DND-41 (cell line): Measurements from ENCODE around the gene NLRP6.

Experiments
- ATAC-seq: fragments of 200-7000 bp; cut with Tn5 transposase; 3 replicates; pipeline ENCODE4 v1.9.1; 2021; ENCODE audit warnings: low read depth; ENCODE audit not compliant: insufficient read depth
- DNase-seq: peaks from one replicate; pipeline ENCODE4 v3.0.0-alpha.2; 2020
- H2AFZ ChIP-seq: 2 replicates; pipeline ENCODE4 v1.6.0; 2012; ENCODE audit warnings: low read depth, low read length
- H3K27ac ChIP-seq: 2 replicates; pipeline ENCODE4 v1.5.1; 2012; ENCODE audit warnings: low read length, inconsistent platforms
- H3K27me3 ChIP-seq: fragments of 200-600 bp; sonication (generic); 2 replicates; pipeline ENCODE4 v1.6.0; 2012; ENCODE audit warnings: low read length, mild to moderate bottlenecking, inconsistent platforms; ENCODE audit not compliant: insufficient read depth, poor library complexity
- H3K36me3 ChIP-seq: 2 replicates; pipeline ENCODE4 v1.5.1; 2012; ENCODE audit warnings: low read length, inconsistent platforms; ENCODE audit not compliant: insufficient read depth
- H3K4me1 ChIP-seq: 2 replicates; pipeline ENCODE4 v1.5.1; 2012; ENCODE audit warnings: mild to moderate bottlenecking, low read length; ENCODE audit not compliant: insufficient read depth
- H3K4me2 ChIP-seq: 2 replicates; pipeline ENCODE4 v1.6.0; 2012; ENCODE audit warnings: mild to moderate bottlenecking, moderate library complexity, low read length, inconsistent platforms; ENCODE audit not compliant: insufficient read depth
- H3K4me3 ChIP-seq, 2 experiments: fragments of 200-600 bp in 1 of 2; shearing (Covaris generic) in 1 of 2; 2 replicates each; pipeline ENCODE4 v1.5.1; 2012 to 2016; ENCODE audit warnings: inconsistent platforms in 2 of 2, low read length in 2 of 2, mild to moderate bottlenecking in 2 of 2, low read depth in 1 of 2, moderate library complexity in 1 of 2
- H3K79me2 ChIP-seq: 2 replicates; pipeline ENCODE4 v1.6.0; 2012; ENCODE audit warnings: low read length, inconsistent platforms; ENCODE audit not compliant: insufficient read depth
- H3K9ac ChIP-seq: 2 replicates; pipeline ENCODE4 v1.6.0; 2012; ENCODE audit warnings: low read depth, mild to moderate bottlenecking, inconsistent platforms, low read length, moderate library complexity
- H3K9me3 ChIP-seq: 2 replicates; pipeline ENCODE4 v1.5.1; 2012; ENCODE audit warnings: low read length, moderate library complexity, mild to moderate bottlenecking, inconsistent platforms; ENCODE audit not compliant: insufficient read depth, severe bottlenecking
- H4K20me1 ChIP-seq: 2 replicates; pipeline ENCODE4 v1.6.0; 2012; ENCODE audit warnings: low read length; ENCODE audit not compliant: insufficient read depth
- EZH2 ChIP-seq: IDR thresholded peaks from 3 replicates; pipeline ENCODE4 v1.6.1; 2012; ENCODE audit warnings: borderline replicate concordance, low read depth, mild to moderate bottlenecking, moderate library complexity, low read length, inconsistent platforms; ENCODE audit not compliant: severe bottlenecking
- TF ChIP-seq, protein P1 (sequence below): IDR thresholded peaks from 2 replicates; pipeline ENCODE4 v1.5.1; 2012; ENCODE audit warnings: borderline replicate concordance, low read length, moderate library complexity, mild to moderate bottlenecking; ENCODE audit not compliant: poor library complexity, severe bottlenecking; ENCODE audit errors: extremely low read depth

The NLRP6 gene

DNA sequence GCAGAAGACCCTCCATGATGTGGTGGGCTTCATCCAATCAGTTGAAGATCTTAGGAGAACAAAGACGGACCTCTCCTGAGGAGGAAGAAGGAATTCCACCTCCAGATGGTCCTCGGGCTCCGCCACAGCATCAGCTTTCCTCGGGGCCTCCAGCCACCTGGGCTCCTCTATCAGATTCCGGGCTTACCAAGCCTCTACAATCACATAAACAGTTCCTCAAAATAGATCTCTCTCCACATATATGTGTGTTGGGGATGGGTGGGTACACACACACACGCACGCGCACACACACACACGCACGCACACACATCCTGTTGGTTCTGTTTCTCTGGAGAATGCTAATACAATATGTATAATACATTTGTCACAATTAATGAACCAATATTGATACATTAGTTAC is 18.8 kb upstream of the NLRP6 start:
- H3K4me1 ChIP-seq: no peaks in the 10 kb centered on the region
- no peaks in the 10 kb centered on the region for H4K20me1 ChIP-seq
- ATAC-seq (no peak), DNase-seq (no peak)
- no peaks in the 10 kb centered on the region for H3K36me3 ChIP-seq
- H3K27me3 ChIP-seq: no peaks in the 10 kb centered on the region
- H3K4me3 ChIP-seq: no peak overlapping the region
- H3K9ac ChIP-seq: no peak overlapping the region
- no peaks in the 10 kb centered on the region for H3K9me3 ChIP-seq
- no peaks in the 10 kb centered on the region for H3K79me2 ChIP-seq
- TF ChIP-seq EZH2: no peak
- TF ChIP-seq, protein P1, sequence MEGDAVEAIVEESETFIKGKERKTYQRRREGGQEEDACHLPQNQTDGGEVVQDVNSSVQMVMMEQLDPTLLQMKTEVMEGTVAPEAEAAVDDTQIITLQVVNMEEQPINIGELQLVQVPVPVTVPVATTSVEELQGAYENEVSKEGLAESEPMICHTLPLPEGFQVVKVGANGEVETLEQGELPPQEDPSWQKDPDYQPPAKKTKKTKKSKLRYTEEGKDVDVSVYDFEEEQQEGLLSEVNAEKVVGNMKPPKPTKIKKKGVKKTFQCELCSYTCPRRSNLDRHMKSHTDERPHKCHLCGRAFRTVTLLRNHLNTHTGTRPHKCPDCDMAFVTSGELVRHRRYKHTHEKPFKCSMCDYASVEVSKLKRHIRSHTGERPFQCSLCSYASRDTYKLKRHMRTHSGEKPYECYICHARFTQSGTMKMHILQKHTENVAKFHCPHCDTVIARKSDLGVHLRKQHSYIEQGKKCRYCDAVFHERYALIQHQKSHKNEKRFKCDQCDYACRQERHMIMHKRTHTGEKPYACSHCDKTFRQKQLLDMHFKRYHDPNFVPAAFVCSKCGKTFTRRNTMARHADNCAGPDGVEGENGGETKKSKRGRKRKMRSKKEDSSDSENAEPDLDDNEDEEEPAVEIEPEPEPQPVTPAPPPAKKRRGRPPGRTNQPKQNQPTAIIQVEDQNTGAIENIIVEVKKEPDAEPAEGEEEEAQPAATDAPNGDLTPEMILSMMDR: no peak
- no peak overlapping the region for H2AFZ ChIP-seq
- H3K4me2 ChIP-seq: no peak overlapping the region
- H3K27ac ChIP-seq: no peak overlapping the region

DNA sequence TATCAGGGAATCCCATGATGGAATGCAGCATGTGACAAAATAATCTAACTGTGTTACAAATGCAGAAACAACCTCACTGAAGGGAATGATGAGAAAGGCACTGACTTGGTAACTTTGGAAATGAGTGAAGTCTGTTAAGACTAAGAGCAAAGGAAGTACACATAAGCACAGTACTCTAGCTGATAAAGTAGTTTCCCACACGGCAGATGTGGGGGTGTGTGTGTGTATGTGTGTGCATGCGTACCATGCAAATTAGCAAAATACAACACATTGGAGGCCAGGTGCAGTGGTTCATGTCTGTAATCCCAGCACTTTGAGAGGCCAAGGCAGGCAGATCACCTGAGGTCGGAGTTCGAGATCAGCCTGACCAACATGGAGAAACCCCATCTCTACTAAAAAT is 16.6 kb upstream of the NLRP6 start:
- H3K27ac ChIP-seq: no peak overlapping the region
- H4K20me1 ChIP-seq: no peaks in the 10 kb centered on the region
- no peaks in the 10 kb centered on the region for H3K27me3 ChIP-seq
- H3K9me3 ChIP-seq: peaks cover 4% of the 10 kb centered on the region
- ATAC-seq (no peak), DNase-seq (no peak)
- H3K9ac ChIP-seq: no peak overlapping the region
- no peak overlapping the region for H2AFZ ChIP-seq
- H3K36me3 ChIP-seq: no peaks in the 10 kb centered on the region
- H3K4me2 ChIP-seq: no peak overlapping the region
- H3K4me1 ChIP-seq: no peaks in the 10 kb centered on the region
- no peaks in the 10 kb centered on the region for H3K79me2 ChIP-seq
- TF ChIP-seq, protein P1: no peak
- no peak for TF ChIP-seq EZH2
- H3K4me3 ChIP-seq: no peak overlapping the region

- DNase-seq (no peak), ATAC-seq (no peak)
- H3K4me3 ChIP-seq: peak overlapping the region in 1 of 2 experiments; percentile 49; a peak in 1 of 4 replicates
- H2AFZ ChIP-seq: peak overlapping the region; percentile 67; the same call in 1 of the 2 replicates
- no peaks in the 10 kb centered on the region for H4K20me1 ChIP-seq
- H3K9ac ChIP-seq: no peak overlapping the region
- H3K79me2 ChIP-seq: no peaks in the 10 kb centered on the region
- TF ChIP-seq, protein P1: no peak
- TF ChIP-seq EZH2: no peak
- peak overlapping the region; percentile 55 for H3K27ac ChIP-seq
- H3K36me3 ChIP-seq: no peaks in the 10 kb centered on the region
- H3K4me1 ChIP-seq: peaks cover 37% of the 10 kb centered on the region
- H3K4me2 ChIP-seq: peak overlapping the region; percentile 49; the same call in 1 of the 2 replicates
- H3K9me3 ChIP-seq: peaks cover 4% of the 10 kb centered on the region
- no peaks in the 10 kb centered on the region for H3K27me3 ChIP-seq
Observed at GRCh38 chr11:266676-267439, 11.3 kb upstream of the NLRP6 start.
